DMS 273 treated with DMSO at 0.1 percent for 48 hours (cell line): ENCODE data around the gene STEAP2.

ENCODE experiments used
- DNase-seq: peaks from one replicate; lab custom pipeline; 2025; lab: John Stamatoyannopoulos, UW

Gene STEAP2

GRCh38 chr7:90192876-90193750 lies 18.4 kb upstream of the STEAP2 start:
- no peak for DNase-seq

- DNase-seq = no peak
Measured at GRCh38 chr7:90194911-90195809, 16.4 kb upstream of the STEAP2 start.

- DNase-seq = no peak
Measured at GRCh38 chr7:90201500-90202195, 9.9 kb upstream of the STEAP2 start.

- no peak for DNase-seq
Measured at GRCh38 chr7:90207956-90208355, 3.6 kb upstream of the STEAP2 start.

- no peak for DNase-seq
Measured at GRCh38 chr7:90209776-90210175, 1.8 kb upstream of the STEAP2 start.

- no peak for DNase-seq
Measured at GRCh38 chr7:90210475-90210874, 1.1 kb upstream of the STEAP2 start.

- no peak for DNase-seq
Measured at GRCh38 chr7:90210981-90211380, 559 bp upstream of the STEAP2 start.

GRCh38 chr7:90212149-90212495 lies 582 bp downstream of the STEAP2 start:
- DNase-seq = no peak

- no peak for DNase-seq
Measured at GRCh38 chr7:90213521-90213920, 2.0 kb downstream of the STEAP2 start.

GRCh38 chr7:90216080-90216674 lies 4.6 kb downstream of the STEAP2 start:
- DNase-seq = no peak

- DNase-seq = no peak
Measured at GRCh38 chr7:90216771-90217170, 5.2 kb downstream of the STEAP2 start.

GRCh38 chr7:90222390-90222789 lies 10.8 kb downstream of the STEAP2 start:
- no peak for DNase-seq

- DNase-seq = no peak
Measured at GRCh38 chr7:90222811-90223725, 11.5 kb downstream of the STEAP2 start.

- DNase-seq = no peak
Measured at GRCh38 chr7:90224195-90224594, 12.7 kb downstream of the STEAP2 start.

- DNase-seq = no peak
Measured at GRCh38 chr7:90225181-90225580, 13.6 kb downstream of the STEAP2 start.

- DNase-seq = no peak
Measured at GRCh38 chr7:90225601-90226000, 14.1 kb downstream of the STEAP2 start.

- DNase-seq = no peak
Measured at GRCh38 chr7:90227259-90227658, 15.7 kb downstream of the STEAP2 start.

GRCh38 chr7:90229682-90230081 lies 18.1 kb downstream of the STEAP2 start:
- DNase-seq = no peak

- DNase-seq = no peak
Measured at GRCh38 chr7:90230834-90231233, 19.3 kb downstream of the STEAP2 start.

- no peak for DNase-seq
Measured at GRCh38 chr7:90231304-90231703, 19.8 kb downstream of the STEAP2 start.

- no peak for DNase-seq
Measured at GRCh38 chr7:90232430-90232829, 20.9 kb downstream of the STEAP2 start.
